T47D (cell line): ENCODE measurements around the gene NEK7.

ENCODE experiments used
- DNase-seq, 2 experiments: peaks; one replicate each; pipeline versions ENCODE4 v3.0.0 to v3.0.0-alpha.2; 2011 to 2012; ENCODE audit warnings: low read depth in 1 of 2, low spot score in 1 of 2
- JUND ChIP-seq: IDR thresholded peaks from 2 replicates; pipeline ENCODE4 v1.6.1; 2012; ENCODE audit warnings: low read depth
- in situ Hi-C: cut with HindIII; loops from 2 replicates; pipeline ENCODE4 v1.10.0; 2016; ENCODE audit warnings: low sequenced_read_pairs, low pct_unique_long_range_greater_than_20kb

The NEK7 gene

DNA sequence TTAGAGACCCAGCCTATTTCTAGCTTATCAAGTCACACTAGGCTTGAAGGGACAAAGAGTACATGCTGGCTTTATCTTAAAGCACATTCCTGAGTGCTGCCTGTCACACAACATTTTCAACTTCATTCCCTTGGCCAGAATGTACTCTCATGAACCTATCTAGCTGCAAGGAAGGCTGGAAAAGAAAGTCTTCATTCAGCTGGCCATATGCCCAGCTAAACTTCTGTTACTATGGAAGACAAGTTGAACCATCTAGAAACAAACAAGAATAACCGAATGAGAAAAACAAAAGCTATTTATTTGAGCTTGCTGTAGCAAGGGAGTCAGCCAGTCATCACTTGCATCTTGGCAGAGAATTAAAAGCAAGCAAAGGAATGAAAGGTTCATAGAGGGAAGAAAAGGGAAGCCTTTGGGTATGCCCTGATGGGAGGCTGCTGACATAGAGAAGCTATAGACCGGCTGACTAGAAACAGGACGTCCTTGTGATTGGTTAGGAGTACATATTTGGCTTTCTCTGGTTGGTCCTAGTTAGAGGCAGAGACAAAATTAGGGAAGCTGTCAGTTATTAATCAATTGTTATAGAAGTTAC is 108.4 kb downstream of the NEK7 start:
- in situ Hi-C loops = no loop called here
- no peak for TF ChIP-seq JUND
- peak in 1 of 2 experiments; percentile 13 for DNase-seq

GRCh38 chr1:198267056-198267455 is 110.3 kb downstream of the NEK7 start:
- no peak for TF ChIP-seq JUND
- DNase-seq = no peak
- in situ Hi-C loops = no loop called here

GRCh38 chr1:198267921-198268320 is 111.1 kb downstream of the NEK7 start:
- in situ Hi-C loops = no loop called here
- no peak for DNase-seq
- TF ChIP-seq JUND = no peak

DNA sequence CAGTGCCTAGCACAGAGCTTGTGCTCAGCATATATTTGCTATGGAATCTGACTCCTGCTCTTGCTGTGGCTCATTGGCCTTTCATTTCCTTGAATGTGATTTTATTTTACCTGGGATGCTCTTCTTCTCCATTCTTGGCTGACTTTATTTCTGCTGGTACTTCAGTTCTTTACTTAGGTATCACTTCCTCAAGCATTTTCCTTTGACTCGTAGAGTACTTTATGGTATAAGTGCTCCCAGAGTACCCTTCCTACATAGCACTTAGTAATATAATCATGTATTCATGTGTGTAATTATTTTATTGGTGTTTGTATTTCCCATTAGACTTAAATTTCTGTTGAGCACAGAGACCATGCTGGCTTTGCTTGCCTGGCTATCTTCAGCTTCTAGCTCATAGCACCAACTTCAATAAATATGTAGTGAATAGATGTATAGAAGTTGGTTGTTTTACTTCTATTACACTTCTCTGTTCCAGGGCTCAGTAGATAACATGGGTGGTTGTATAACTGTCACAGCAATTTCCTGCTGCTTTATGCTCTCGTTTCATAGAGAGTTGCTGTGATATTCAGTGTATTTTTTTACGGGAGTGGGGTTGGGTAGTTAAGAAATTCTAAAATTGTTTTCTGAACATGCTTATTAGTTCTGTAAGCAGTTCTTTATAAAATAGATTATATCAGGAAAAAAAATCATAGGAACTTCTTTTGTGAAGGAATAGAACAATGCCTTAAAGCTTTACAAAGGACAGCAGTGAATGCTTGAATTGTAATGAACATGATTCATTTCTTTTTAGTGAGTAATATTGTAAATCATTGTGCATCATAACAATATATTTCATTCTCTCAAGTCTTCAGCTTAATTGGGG is 112.2 kb downstream of the NEK7 start:
- in situ Hi-C loops = no loop called here
- TF ChIP-seq JUND = no peak
- DNase-seq = no peak

GRCh38 chr1:198269646-198269940 is 112.8 kb downstream of the NEK7 start:
- in situ Hi-C loops = no loop called here
- DNase-seq = no peak
- TF ChIP-seq JUND = no peak

GRCh38 chr1:198270273-198270828 is 113.6 kb downstream of the NEK7 start:
- no peak for TF ChIP-seq JUND
- DNase-seq = no peak
- in situ Hi-C loops = no loop called here

GRCh38 chr1:198271467-198271866 is 114.7 kb downstream of the NEK7 start:
- no peak for DNase-seq
- TF ChIP-seq JUND = no peak
- in situ Hi-C loops = no loop called here

GRCh38 chr1:198272492-198272891 is 115.7 kb downstream of the NEK7 start:
- TF ChIP-seq JUND = no peak
- no peak for DNase-seq
- in situ Hi-C loops = no loop called here

- DNase-seq = no peak
- in situ Hi-C loops = no loop called here
- no peak for TF ChIP-seq JUND
Observed at GRCh38 chr1:198273748-198274295, 117.0 kb downstream of the NEK7 start.

DNA sequence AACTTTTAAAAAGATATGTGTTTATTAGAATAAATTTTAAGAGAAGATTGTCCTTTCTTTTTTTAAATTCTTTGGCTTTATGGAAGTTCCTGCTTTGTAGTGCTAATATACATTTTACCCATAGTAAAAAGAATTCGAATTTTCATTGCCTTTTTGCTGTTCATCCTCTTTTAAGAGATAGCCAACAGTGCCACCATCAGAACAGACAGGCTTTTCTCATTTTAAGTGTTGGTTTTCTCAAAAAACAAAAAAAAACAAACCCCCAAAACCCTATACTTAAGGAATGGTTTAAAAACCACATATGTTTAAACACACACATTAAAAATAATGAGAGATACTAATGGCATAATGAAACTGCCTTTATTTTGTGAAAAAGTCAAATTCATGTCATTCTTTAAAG is 118.8 kb downstream of the NEK7 start:
- TF ChIP-seq JUND = no peak
- no peak for DNase-seq
- in situ Hi-C loops = no loop called here

- in situ Hi-C loops = no loop called here
- DNase-seq = no peak
- no peak for TF ChIP-seq JUND
Observed at GRCh38 chr1:198276241-198276640, 119.4 kb downstream of the NEK7 start.

DNA sequence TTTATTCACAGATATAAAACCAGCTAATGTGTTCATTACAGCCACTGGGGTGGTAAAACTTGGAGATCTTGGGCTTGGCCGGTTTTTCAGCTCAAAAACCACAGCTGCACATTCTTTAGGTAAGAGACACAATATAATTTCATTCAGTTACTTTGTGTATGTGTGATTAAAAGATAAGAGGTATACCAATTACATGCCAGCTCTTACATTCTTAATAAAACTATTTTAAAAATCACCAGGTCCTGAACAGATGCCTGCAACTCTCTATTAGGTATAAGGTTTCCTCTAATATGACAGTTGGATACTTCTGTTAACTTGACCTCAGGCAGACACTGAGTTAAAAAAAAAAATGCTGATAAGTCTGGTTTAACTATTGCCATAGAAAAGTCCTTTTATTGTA is 122.1 kb downstream of the NEK7 start:
- no peak for TF ChIP-seq JUND
- in situ Hi-C loops = no loop called here
- peak in 1 of 2 experiments; percentile 17 for DNase-seq

DNA sequence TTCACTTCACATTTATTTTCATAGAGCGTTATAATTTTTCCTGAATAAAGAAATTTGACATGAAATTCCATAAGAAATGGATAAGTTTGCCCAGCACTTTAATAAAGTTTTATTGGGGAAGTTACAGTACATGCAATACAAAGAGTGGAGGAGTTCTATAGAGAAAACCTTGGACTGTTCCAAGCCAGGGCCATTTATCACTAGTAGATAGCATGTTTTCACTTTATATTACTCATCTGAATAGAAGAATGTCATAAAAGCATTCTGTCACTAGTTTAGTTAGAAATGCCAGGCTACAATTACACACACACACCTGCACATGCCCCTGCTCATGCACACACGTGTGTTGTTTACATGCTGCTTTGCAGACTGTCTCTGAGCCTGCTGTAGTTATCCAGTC is 123.3 kb downstream of the NEK7 start:
- TF ChIP-seq JUND = no peak
- no peak for DNase-seq
- in situ Hi-C loops = no loop called here
